Measurements from ENCODE around the gene NEUROD2. TPM values are rescaled to one million over a fixed set of nuclear protein-coding genes. Genes with fewer than 3 reads are reported as not detected.

The NEUROD2 gene
- total RNA-seq, 2 donors from 2014 or later, result not detected

GRCh38 chr17:39641097-39641496 lies 33.4 kb upstream of the NEUROD2 start:
- Mint-ChIP-seq H3K36me3 (ENCODE audit: low read depth) (peaks cover 2% of the 10 kb centered on the region), H3K4me1 (peaks cover 47% of the 10 kb centered on the region), H3K27me3 (no peaks in the 10 kb centered on the region), H3K27ac (no peak overlapping the region), H3K4me3 (no peak overlapping the region)
- no peaks in the 10 kb centered on the region for H3K9me3 ChIP-seq (ENCODE audit: control insufficient read depth, low read length, poor library complexity, severe bottlenecking)
- no peak for ATAC-seq
- no peak for DNase-seq

GRCh38 chr17:39640591-39641031 lies 32.9 kb upstream of the NEUROD2 start:
- H3K36me3 Mint-ChIP-seq (ENCODE audit: low read depth), result peaks cover 2% of the 10 kb centered on the region
- DNase-seq (no peak), ATAC-seq (no peak)
- H3K4me3 Mint-ChIP-seq, result no peak overlapping the region
- no peak overlapping the region for H3K27ac Mint-ChIP-seq
- peaks cover 45% of the 10 kb centered on the region for H3K4me1 Mint-ChIP-seq
- H3K27me3 Mint-ChIP-seq, result no peaks in the 10 kb centered on the region
- H3K9me3 ChIP-seq (ENCODE audit: control insufficient read depth, low read length, poor library complexity, severe bottlenecking), result no peaks in the 10 kb centered on the region

DNA sequence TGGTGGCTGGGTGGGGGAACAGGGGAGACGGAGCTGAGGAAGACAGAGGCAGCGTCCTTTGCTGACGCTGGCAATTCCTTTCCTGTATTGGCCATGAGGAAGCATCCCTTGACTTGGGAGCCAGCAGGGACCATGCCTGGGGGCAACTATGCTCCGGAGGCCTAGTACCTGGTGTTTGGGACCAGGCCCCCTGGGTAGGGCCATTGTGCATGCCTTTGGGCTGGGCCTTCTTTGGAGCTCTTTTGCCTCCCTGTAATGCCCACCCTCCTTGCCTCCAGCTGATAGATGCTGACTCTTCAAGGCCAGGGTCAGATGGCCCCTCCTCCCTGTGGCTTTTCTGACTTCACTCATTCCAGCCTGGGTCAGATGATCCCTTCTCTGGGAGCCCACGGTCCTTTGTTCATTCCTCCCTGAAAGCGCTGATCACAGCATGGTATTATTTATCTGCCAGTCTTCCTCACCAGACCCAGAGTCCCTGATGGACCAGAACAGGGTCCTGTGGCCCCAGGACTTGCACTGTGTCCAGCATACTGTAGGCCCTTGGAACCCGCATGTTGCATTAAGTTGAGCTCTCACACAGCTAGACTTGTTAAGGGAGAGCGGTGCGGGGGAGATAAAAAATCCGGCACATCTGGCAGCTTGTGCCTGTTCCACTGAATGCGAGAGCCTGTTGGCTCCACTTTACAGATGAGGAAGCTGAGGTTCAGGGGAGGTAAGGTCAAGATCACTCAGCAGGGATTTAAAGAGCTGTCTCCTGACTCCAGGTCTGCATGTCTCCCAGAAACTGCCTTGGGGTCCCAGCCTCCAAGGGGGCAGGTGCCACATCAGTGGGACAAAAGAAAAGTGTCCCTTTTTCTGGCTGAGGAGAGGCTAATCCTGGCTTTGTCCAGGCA lies 32.1 kb upstream of the NEUROD2 start:
- no peaks in the 10 kb centered on the region for H3K9me3 ChIP-seq (ENCODE audit: control insufficient read depth, low read length, poor library complexity, severe bottlenecking)
- Mint-ChIP-seq H3K4me3 (peak overlapping the region; percentile 50), H3K36me3 (ENCODE audit: low read depth) (peaks cover 2% of the 10 kb centered on the region), H3K27ac (peak overlapping the region; percentile 95), H3K27me3 (no peaks in the 10 kb centered on the region), H3K4me1 (peaks cover 44% of the 10 kb centered on the region)
- ATAC-seq (no peak), DNase-seq (no peak)

DNA sequence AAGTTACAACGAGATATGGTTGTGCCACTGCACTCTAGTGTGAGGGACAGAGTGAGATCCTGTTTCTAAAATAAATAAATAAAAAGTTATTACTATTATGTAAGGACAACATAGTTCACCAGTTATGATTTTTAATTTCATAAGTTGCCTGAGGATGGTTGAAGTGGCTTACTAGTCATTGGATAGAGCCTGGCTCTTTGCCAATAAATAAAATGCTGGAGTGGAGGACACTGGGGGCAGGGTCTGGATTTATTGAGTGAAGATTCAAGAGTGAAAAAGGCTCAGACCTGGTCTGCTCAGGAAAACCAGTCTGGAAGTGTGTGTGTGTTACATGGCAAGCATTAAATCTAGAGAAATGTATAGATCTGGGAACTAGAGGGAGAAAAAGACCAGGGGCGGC lies 31.3 kb upstream of the NEUROD2 start:
- Mint-ChIP-seq H3K36me3 (ENCODE audit: low read depth) (peaks cover 2% of the 10 kb centered on the region), H3K4me3 (peak overlapping the region; percentile 15), H3K27ac (peak overlapping the region; percentile 95), H3K4me1 (peaks cover 47% of the 10 kb centered on the region), H3K27me3 (no peaks in the 10 kb centered on the region)
- ATAC-seq (no peak), DNase-seq (no peak)
- no peaks in the 10 kb centered on the region for H3K9me3 ChIP-seq (ENCODE audit: control insufficient read depth, low read length, poor library complexity, severe bottlenecking)

DNA sequence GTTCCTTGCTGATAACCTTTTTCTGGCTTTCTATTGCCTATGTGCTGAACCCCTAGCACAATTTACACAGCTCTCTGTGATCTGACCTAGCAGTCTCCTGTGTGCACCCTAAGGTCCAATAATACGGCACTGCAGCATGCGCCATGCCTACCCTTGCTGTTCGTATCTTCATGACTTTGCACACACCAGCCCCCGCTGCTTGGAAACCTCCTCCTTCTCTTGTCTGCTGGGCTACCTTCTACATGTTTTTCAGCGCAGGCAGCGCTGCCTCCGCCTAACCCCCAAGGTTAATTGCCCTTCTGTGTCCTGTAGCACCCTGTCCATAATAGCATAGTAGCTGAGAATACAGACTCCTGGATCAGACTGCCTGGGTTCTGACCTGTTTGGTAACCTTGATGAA lies 30.6 kb upstream of the NEUROD2 start:
- no peaks in the 10 kb centered on the region for H3K9me3 ChIP-seq (ENCODE audit: control insufficient read depth, low read length, poor library complexity, severe bottlenecking)
- ATAC-seq (no peak), DNase-seq (no peak)
- Mint-ChIP-seq H3K27ac (peak overlapping the region; percentile 95), H3K4me1 (peaks cover 43% of the 10 kb centered on the region), H3K27me3 (no peaks in the 10 kb centered on the region), H3K36me3 (ENCODE audit: low read depth) (peaks cover 2% of the 10 kb centered on the region), H3K4me3 (peak overlapping the region; percentile 97)

DNA sequence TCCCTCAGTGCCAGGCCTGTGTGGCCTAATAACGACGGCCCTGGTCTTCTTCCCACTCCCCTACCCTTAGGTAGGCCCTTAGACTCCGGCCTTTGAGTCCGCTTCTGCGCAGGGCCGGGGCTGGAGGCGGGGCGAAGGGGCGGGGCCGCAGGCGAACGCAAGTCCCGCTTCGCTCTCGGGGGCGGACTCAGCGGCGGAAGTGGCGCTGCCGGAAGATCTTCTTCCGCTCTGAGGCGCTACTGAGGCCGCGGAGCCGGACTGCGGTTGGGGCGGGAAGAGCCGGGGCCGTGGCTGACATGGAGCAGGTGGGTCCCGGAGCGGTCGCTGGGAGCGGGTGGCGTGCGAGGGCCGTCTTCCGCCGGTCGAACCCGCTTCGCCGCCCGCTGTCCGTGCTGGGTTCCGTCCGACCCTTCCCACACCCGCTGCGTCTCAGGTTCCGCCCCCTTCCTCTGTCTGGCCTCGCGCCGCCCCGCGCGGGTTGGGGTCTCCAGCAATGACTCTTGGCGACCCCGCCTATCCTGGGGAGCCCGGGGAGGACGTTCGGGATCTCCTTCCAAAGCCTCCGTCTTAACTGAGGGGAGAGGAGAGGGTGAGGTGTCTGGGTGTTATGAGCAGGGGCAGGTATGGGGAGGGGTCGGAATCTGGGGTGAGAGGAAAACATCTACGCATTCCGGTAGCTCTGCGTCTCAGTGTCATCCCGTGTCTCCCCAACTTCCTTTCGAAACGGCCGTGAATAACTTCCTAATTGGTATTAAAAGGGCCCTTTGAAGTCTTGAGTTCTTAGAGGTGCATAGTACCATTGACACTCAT lies 29.4 kb upstream of the NEUROD2 start, which contains the start of gene STARD3:
STARD3 (plus strand) TSS at position 218 of the 810 bp plus-strand sequence. CDS start 16,388 bp downstream, outside the sequence.
- no peaks in the 10 kb centered on the region for H3K9me3 ChIP-seq (ENCODE audit: control insufficient read depth, low read length, poor library complexity, severe bottlenecking)
- Mint-ChIP-seq H3K27ac (peak within 1 kb of the TSS; percentile 95), H3K4me1 (peaks cover 35% of the 10 kb centered on the region), H3K4me3 (peak within 1 kb of the TSS; percentile 97), H3K27me3 (no peaks in the 10 kb centered on the region), H3K36me3 (ENCODE audit: low read depth) (peaks cover 2% of the 10 kb centered on the region)
- ATAC-seq (peak; percentile 92), DNase-seq (peak; percentile 79 to 90 (median 84))

GRCh38 chr17:39636587-39636926 lies 28.8 kb upstream of the NEUROD2 start:
- Mint-ChIP-seq H3K36me3 (ENCODE audit: low read depth) (peaks cover 2% of the 10 kb centered on the region), H3K4me1 (peaks cover 36% of the 10 kb centered on the region), H3K4me3 (peak overlapping the region; percentile 97), H3K27ac (peak overlapping the region; percentile 95), H3K27me3 (peaks cover 6% of the 10 kb centered on the region)
- ATAC-seq (no peak), DNase-seq (no peak)
- H3K9me3 ChIP-seq (ENCODE audit: control insufficient read depth, low read length, poor library complexity, severe bottlenecking), result no peaks in the 10 kb centered on the region

DNA sequence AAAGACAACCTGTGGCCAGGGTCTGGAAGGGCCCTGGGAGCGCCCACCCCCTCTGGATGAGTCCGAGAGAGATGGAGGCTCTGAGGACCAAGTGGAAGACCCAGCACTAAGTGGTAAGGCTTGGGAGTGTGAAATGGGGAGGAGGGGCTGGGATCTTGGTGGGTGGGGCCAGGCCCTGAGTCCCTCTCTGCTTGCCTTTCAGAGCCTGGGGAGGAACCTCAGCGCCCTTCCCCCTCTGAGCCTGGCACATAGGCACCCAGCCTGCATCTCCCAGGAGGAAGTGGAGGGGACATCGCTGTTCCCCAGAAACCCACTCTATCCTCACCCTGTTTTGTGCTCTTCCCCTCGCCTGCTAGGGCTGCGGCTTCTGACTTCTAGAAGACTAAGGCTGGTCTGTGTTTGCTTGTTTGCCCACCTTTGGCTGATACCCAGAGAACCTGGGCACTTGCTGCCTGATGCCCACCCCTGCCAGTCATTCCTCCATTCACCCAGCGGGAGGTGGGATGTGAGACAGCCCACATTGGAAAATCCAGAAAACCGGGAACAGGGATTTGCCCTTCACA lies 28.0 kb upstream of the NEUROD2 start:
- Mint-ChIP-seq H3K4me1 (peaks cover 37% of the 10 kb centered on the region), H3K4me3 (peak overlapping the region; percentile 33), H3K36me3 (ENCODE audit: low read depth) (peaks cover 4% of the 10 kb centered on the region), H3K27me3 (peaks cover 14% of the 10 kb centered on the region), H3K27ac (peak overlapping the region; percentile 95)
- no peak for ATAC-seq
- H3K9me3 ChIP-seq (ENCODE audit: control insufficient read depth, low read length, poor library complexity, severe bottlenecking), result no peaks in the 10 kb centered on the region
- no peak for DNase-seq

DNA sequence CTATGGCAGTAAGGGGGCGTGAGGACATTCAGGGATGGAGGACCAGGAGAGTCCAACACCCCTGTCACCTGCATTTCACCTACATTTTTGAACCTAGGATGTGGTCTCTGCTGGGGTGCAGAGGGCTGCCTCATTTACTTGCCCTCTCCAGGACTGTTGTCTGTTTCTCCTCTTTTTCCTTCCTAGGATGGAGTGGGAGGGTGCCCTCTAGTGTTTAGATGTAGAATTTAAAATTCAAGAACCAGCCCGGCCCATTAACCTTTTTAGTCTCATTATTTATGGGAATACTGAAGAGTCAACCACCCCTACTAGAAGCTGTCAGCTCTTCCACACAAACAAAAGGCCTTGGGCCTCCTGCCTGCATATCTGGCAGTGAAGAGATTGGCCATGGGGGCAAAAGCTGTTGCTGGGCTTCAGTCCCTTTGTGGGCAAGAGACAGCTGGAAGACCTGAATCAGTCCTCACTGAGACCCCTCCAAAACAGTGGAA lies 26.7 kb upstream of the NEUROD2 start:
- peak overlapping the region; percentile 83 for H3K27ac Mint-ChIP-seq
- H3K4me1 Mint-ChIP-seq, result peaks cover 29% of the 10 kb centered on the region
- ATAC-seq, result no peak
- DNase-seq, result no peak
- peaks cover 4% of the 10 kb centered on the region for H3K36me3 Mint-ChIP-seq (ENCODE audit: low read depth)
- no peaks in the 10 kb centered on the region for H3K9me3 ChIP-seq (ENCODE audit: control insufficient read depth, low read length, poor library complexity, severe bottlenecking)
- peaks cover 16% of the 10 kb centered on the region for H3K27me3 Mint-ChIP-seq
- peak overlapping the region; percentile 15 for H3K4me3 Mint-ChIP-seq

DNA sequence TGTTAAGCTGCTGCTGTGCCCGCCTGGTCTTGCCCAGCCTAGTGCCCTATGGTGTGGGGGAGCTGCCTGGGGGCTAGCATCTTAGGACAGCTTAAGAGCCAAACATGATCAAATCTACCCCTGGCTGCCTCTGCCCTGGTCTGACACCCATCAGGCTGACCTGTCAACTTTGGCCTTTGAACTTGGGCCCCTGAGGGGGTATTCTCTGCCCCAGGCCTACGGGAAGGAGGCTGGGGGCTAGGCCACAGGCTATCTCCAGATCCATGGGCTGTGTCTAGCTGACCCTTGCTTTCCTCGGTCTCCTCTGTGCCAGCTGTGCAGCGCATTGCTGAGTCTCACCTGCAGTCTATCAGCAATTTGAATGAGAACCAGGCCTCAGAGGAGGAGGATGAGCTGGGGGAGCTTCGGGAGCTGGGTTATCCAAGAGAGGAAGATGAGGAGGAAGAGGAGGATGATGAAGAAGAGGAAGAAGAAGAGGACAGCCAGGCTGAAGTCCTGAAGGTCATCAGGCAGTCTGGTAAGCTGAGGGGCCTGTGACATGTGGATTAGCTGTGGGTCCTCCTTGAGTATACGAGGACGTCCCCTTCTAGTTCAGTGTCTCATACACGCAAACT lies 26.0 kb upstream of the NEUROD2 start:
- no peak for DNase-seq
- H3K27ac Mint-ChIP-seq, result no peak overlapping the region
- no peaks in the 10 kb centered on the region for H3K9me3 ChIP-seq (ENCODE audit: control insufficient read depth, low read length, poor library complexity, severe bottlenecking)
- no peak overlapping the region for H3K4me3 Mint-ChIP-seq
- peaks cover 5% of the 10 kb centered on the region for H3K36me3 Mint-ChIP-seq (ENCODE audit: low read depth)
- H3K4me1 Mint-ChIP-seq, result peaks cover 24% of the 10 kb centered on the region
- ATAC-seq, result no peak
- peaks cover 21% of the 10 kb centered on the region for H3K27me3 Mint-ChIP-seq

DNA sequence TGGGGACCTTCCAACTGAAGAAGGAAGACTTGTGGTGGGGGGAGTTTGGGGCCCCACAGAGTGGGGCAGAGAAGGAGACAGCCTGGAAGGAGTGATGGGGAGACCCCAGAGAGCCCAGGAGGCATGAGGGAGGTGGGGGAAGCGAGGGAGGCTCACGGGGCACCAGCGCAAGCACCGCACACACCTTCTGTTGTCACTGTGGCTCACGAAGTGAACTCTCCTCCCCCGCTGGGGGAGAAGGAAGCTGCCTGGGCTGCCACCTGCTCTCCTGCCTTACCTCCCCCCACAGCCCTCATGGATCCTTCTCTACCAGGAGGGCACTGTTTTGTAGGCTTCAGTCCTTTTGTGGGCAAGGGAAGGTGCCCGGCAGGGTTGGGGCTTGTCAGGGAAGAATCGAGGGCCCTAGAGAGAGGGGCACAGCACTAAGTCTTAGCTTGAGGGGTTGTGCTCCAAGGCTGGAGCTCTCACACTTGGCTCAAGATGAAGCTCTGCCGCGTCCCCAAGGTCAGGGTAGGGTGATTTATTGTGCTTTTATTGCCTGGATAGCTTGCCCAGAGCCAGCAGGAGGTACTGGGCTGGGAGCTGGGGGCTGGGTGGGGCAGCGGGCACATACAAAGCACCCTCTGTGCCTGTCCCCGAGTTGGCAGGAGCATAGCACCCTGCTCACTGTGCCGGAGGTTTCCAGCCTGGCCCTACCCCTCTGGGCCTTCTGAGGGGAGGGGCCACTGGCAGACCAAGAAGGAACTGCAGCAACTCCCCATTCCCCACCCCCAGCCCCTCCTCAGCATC lies 24.6 kb upstream of the NEUROD2 start:
- H3K4me3 Mint-ChIP-seq, result no peak overlapping the region
- ATAC-seq (no peak), DNase-seq (no peak)
- H3K27me3 Mint-ChIP-seq, result peaks cover 25% of the 10 kb centered on the region
- H3K9me3 ChIP-seq (ENCODE audit: control insufficient read depth, low read length, poor library complexity, severe bottlenecking), result no peaks in the 10 kb centered on the region
- H3K4me1 Mint-ChIP-seq, result peaks cover 12% of the 10 kb centered on the region
- H3K27ac Mint-ChIP-seq, result no peak overlapping the region
- peaks cover 5% of the 10 kb centered on the region for H3K36me3 Mint-ChIP-seq (ENCODE audit: low read depth)

DNA sequence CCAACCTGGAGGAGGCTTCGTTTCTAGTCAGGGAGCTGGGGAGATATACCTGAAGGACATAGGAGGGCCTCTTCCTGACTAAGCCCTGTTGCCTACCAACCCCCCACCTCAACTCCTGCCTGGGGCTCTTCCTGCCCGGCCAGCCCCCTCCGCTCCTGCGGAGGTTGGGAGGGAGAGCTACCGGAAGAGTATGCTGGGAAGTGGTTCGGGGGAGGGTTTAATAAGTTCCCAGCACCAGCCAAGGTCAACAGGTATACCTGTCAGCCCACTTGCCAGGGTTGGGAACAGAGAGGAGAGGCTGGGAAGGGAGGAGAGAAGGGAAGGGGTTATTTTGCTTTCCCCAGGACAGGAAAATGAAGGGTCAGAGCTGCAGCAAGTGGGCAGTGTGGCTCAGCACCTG lies 23.7 kb upstream of the NEUROD2 start:
- ATAC-seq, result no peak
- H3K27ac Mint-ChIP-seq, result no peak overlapping the region
- peaks cover 15% of the 10 kb centered on the region for H3K4me1 Mint-ChIP-seq

More for the DNA sequence above, 23.7 kb upstream of the NEUROD2 start:
- Mint-ChIP-seq H3K27me3 (peaks cover 28% of the 10 kb centered on the region), H3K4me3 (no peak overlapping the region), H3K36me3 (ENCODE audit: low read depth) (peaks cover 5% of the 10 kb centered on the region)
- no peak for DNase-seq
- H3K9me3 ChIP-seq (ENCODE audit: control insufficient read depth, low read length, poor library complexity, severe bottlenecking), result no peaks in the 10 kb centered on the region
